Measurements from ENCODE around the gene NUP93.

- no peak for TF ChIP-seq POLR2AphosphoS5 (IDR thresholded peaks at IDR 0.05; ENCODE audit: insufficient read depth, low read depth, low read length)
- TF ChIP-seq CTCF (IDR thresholded peaks at IDR 0.05; ENCODE audit: extremely low read depth in 1 of 2, insufficient read depth in 1 of 2, low read depth in 1 of 2, low read length in 2 of 2): no peak
- no peak for TF ChIP-seq JUN (IDR thresholded peaks at IDR 0.05; ENCODE audit: borderline replicate concordance, insufficient read depth, insufficient read length, low read depth)
- TF ChIP-seq POLR2A (IDR thresholded peaks at IDR 0.05; ENCODE audit: low read depth, low read length): no peak
Measured at GRCh38 chr16:56732832-56733231, 2.9 kb downstream of the NUP93 start.
